GM19025 (cell line): ENCODE results near the gene TPI1.
"Not testable (repeated sequence)": the region's sequence is repeated elsewhere in the genome, so short reads cannot be mapped to it uniquely, and the experiment has no call there.

ENCODE experiments used
- ATAC-seq: cut with Tn5 transposase; IDR thresholded peaks from one replicate; pipeline ENCODE4 v1.9.1; 2021; ENCODE audit warnings: mild to moderate bottlenecking, low read depth, moderate library complexity; ENCODE audit not compliant: unreplicated experiment

Gene TPI1

DNA sequence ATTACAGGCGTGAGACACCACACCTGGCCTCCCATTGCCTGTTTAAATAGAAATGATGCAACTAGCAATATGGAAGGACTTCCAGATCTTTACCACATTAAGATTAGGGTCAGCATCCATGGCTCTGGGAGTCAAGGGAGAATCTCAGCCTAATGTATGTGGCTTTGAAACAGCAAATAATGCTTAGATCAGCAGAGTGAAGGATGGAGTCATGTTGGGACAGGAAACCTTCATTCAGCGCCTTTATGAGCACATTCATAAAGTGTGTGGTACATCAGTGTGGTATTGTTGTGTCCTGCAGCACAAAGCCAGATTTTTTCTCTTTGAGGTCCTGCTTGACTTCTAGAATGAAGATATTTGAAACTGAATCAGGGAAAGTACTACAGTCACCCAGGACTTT is 21.0 kb downstream of the TPI1 start:
- ATAC-seq: no peak

DNA sequence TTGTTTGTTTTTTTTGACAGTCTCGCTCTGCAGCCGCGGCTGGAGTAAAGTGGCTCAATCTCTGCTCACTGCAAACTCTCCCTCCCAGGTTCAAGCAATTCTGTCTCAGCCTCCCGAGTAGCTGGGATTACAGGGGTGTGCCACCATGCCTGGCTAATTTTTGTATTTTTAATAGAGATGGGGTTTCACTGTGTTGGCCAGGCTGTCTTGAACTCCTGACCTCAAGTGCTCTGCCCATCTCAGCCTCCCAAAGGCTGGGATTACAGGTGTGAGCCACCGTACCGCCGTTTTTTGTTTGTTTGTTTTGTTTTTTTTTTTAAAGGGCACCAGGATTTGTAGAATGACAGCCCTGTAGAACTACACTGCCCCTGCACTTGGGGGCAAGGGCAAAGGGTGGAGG is 21.5 kb downstream of the TPI1 start:
- ATAC-seq: not testable (repeated sequence)

DNA sequence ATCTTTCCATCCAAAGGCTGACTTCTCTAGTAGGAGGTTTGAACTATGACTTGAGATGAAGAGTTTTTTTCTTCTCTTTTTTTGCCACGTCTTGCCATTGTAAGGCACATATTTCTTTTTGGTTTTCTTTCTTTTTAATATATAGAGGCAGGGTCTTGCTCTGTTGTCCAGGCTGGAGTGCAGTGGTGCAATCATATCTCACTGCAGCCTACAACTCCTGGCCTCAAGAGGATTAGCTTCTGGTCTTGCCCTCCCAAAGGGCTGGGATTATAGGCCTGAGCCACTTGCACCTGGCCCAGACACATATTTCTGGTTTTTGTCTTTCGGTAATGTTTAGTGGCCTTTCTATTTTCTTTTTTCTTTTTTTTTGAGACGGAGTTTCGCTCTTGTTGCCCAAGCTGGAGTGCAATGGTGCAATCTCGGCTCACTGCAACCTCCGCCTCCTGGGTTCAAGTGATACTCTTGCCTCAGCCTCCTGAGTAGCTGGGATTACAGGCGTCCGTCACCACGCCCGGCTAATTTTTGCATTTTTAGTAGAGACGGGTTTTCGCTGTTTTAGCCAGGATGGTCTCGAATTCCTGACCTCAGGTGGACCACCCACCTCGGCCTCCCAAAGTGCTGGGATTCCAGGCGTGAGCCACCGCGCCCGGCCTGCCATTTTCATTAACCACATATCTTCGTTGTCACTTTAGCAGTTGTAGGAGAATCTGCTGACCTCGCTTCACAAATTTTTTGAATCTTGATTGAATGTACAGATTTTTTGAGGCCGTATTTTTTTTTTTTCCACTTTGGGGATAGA is 22.6 kb downstream of the TPI1 start:
- not testable (repeated sequence) for ATAC-seq

DNA sequence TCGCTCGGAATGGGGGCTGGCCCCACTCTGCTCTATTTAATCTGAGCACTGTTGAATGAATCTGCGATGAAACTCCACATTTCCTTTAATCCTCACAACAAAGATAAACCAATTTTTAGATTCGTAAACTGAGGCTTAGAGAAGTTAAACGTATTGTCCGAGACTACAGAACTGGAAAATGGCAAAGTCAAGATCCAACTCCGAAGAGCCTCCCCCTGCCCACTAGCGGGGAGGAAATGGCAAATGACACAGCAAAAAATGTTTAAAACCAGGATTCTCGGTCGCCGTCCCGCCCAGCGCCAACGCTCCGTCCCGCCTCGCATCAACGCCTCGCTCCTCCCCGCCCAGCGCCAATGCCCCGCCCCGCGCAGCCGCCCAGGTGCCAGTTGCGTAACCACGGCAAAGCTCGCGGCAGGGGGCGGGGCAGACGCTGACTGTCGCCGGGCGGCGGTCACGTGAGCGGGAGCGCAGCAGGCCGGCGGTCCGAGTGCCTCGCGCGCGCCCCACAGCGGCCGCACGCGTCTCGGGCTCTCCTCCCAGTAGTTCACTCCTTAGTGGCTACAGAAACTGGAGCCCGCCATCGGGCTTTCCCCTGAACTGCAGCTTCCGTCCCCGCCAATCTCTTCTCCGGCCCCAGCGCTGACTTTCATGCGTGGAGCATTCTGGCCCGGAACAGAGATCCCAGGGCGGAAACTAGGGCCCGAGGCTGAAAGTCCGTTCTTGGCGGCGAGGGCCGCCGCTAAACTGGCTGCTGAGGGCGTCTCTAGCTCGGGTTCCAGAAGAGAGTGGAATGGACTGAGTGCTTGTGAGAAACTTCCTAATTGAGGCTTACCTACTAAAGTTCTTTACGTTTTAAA is 23.7 kb downstream of the TPI1 start:
- ATAC-seq: peak; percentile 91

DNA sequence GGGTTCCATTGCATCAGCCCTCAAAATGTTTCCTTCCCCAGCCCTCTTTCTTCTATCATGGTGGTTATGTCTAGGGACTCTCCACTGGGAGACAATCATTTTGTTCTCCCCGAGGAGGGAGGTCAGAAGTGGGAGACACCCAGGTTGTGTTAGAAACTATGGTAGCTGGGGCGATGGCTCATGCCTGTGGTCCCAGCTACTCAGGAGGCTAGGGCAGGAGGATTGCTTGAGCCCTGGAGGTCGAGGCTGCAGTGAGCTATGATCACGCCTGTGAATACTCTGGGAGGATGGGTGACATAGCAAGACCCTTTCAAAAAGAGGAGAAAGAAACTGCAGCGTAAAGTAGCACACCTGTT is 24.3 kb downstream of the TPI1 start:
- no peak for ATAC-seq

DNA sequence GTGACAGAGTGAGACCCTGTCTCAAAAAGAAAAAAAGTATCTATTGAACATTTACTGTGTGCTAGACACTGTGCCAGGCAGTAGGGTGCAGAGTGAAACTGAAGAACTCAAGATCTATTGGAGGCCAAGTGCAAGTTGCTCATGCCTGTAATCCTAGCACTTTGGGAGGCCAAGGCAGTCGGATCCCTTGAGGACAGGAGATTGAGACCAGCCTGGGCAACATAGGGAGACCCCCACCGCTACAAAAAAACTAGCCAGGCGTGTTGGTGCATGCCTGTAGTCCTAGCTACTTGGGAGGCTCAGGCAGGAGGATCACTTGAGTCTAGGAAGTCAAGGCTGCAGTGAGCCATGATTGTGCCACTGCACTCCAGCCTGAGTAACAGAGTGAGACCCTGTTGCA is 25.4 kb downstream of the TPI1 start:
- ATAC-seq: not testable (repeated sequence)

DNA sequence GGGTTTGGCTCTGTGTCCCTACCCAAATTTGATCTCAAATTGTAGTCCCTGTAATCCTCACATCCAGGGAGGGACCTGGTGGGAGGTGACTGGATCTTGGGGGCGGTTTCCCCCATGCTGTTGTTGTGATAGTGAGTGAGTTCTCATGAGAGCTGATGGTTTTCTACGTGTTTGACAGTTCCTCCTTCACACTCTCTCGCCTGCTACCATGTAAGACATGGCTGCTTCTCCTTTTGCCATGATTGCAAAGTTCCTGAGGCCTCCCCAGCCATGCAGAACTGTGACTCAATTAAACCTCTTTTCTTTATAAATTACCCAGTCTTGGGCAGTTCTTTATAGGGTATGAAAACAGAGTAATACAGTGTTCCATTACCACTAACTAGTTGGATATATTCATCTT is 27.0 kb downstream of the TPI1 start:
- no peak for ATAC-seq

DNA sequence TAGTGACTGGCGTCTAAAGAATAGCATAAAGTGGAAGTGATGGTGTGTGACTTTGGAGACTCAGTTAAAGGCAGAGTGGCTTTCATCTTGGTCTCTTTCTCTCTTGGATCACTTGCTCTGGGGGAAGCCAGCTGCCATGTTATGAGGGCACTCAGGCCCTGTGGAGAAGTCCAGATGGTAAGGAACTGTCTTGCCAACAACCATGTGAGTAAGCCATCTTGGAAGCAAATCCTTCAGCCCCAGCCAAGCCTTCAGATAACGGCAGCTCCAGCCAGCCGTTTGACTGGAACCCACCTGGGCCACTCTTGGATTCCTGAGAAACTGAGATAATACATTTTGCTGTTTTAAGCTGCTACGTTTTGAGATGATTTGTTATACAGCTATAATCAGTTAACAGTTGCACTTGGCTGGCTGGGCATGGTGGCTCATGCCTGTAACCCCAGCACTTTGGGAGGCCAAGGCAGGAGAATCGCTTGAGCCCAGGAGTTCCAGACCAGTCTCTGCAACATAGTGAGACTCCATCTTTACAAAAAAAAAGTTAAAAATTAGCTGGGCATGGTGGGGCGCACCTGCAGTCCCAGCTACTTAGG is 29.6 kb downstream of the TPI1 start:
- ATAC-seq: no peak

DNA sequence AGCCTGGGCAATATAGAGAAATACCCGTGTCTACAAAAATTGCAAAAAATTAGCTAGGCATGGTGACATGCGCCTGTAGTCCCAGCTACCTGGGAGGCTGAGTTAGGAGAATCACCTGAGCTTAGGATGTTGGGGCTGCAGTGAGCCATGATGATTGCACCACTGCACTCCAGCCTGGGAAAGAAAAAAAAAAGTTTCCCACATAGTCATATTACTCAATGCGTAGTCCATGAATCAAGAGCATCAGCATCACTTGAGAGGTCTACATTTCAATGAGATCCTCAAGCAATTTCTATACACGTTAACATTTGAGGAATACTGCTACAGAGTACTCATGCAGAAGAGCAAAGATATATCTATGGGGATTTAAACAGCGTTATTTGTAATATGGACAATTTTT is 32.1 kb downstream of the TPI1 start:
- no peak for ATAC-seq

DNA sequence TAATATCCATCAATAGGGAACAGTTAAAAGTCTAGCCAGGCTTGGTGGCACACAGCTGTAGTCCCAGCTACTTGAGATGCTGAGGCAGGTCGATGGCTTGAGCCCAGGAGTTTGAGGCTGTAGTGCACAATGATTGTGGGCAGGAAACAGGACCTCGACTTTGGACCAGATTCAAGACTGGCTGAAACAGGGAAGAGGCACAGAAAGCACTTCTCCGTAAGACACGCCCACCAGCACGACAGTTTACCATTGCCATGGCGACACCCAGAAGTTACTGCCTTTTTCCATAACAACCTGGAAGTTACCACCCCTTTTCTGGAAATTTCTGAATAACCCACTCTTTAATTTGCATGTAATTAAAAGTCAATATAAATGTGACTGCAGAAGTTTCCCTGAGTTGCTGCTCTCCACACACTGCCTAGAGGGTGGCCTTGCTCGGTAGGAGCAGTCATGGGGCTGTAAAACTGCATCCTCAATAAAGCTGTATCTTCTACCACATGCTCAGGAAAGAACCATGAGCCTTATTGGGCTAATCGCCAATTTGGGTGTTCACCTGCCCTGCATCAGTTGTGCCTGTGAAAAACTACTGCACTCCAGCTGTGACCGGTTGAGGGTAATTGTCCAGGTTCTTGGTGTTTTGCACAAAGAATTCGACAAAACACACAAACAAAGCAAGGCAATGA is 32.6 kb downstream of the TPI1 start:
- ATAC-seq: no peak

DNA sequence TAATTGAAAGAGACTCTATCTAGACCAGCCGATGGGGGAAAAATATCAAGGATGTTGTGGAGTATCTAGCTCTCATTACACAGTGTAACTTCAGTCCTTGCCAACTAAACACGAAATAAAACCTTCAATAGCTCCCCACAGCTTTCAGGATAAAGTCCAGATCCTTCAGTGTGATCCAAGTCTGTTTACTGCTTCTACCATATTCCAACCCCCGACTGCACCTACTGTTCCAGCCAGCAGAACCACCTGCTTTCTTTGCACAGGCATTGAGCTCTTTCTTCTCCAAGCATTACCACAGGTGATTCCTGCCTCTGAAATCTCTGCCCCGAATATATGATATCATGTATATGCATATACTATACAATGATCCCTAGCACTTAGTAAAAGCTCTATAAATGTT is 35.1 kb downstream of the TPI1 start:
- no peak for ATAC-seq

DNA sequence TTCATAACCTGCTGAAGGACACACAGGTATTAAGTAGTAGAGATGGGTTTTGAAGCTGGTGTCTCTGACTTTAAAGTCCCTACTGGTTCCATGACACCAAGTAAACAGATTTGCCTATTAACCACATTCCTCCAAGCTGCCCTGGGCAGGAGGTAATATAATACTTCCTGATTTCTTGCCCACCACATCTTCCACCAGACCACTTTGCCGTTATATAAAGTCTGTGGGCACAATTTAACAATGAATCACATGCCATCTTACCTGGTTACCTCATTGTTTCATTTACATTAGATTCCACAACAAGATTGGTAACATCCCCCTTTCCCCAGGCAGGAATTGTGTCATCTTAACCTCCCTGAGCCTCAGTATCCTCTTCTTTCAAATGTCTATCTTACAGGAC is 36.4 kb downstream of the TPI1 start:
- no peak for ATAC-seq

DNA sequence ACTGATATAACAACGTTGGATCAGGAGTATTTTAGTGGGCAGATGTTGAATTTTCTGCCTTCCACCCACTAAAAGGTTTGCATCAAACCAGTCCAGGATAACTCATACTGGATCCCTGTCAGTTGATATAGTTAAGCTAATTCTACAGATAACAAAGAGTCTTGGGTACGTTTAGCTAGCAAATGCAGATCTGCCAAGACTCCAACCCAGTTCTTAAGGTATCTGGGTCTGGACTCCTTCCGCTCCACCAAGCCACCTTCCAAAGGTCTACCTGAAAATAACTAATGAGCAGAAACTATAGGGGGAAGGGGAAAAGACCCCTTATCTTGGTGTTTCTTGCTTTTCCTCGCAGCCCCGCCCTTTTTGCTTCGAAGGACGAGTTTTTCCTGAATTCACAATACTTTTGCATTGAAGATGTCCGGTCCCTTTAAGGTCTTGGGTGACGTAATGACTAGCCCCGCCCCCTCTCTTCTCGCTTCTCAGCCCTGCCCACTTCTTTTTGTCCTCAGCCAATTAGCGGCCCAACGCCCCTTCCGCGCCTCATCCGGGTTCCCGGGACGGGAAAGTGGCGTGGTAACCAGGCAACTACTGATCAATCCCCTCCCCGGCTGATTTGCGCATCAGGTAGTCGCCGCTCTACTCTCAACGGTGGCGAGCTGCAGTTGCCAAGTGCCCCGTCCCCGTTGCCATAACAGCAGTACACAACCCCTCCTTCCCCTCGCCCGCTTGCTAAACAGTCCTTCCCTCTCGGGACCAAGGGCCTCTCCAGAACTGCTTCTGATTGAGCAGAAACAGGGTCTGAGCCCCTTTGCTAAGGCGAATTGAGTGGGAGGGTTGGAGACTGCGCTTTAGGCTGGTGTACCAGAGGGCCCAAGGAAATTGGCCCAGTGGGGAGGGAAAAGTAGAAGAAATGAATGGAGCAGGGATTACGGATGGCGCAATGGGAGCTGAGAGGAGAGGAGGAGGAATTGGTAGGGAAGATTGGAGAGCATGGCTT is 37.2 kb downstream of the TPI1 start, which contains the start of gene LRRC23:
Gene LRRC23 (plus strand): TSS at position 543 of the 997 bp plus-strand sequence. CDS start 812 bp downstream, outside the sequence.
- ATAC-seq: peak; percentile 95

DNA sequence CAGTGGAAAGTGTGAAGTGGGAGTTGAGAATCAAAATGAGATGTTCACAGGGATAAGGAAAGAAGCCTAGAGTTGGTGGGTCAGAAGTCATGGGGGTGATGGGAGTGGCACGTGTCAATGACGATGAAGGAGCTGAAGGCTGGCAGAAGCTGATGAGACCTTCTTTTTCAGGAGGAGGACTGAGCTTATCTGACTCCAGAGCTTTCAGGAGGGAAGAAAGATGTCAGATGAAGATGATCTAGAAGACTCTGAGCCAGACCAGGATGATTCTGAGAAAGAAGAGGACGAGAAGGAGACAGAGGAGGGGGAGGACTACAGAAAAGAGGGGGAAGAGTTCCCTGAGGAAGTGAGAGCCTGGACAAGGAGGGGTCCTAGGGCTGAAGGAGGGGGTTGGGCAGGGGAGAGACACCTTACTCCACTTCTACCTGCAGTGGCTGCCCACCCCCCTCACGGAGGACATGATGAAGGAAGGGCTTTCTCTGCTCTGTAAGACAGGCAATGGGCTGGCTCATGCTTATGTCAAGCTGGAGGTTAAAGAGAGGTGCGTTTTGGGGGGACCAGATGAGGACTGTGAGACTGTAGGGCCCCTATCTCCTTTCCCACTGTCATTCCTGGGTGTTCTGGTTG is 38.2 kb downstream of the TPI1 start:
- no peak for ATAC-seq

DNA sequence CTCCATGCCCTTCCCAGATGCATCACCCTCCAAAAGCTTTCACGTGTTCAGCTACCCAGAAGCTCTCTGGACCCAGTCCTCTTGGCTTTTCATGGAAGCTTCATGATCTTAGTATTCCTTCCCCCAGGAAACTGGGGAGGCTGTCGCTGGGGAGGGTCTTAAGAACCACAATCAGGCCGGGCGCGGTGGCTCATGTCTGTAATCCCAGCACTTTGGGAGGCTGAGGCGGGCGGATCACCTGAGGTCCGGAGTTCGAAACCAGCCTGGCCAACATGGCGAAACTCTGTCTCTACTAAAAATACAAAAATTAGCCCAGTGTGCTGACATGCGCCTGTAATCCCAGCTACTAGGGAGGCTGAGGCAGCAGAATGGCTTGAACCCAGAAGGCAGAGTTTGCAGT is 40.8 kb downstream of the TPI1 start:
- not testable (repeated sequence) for ATAC-seq

DNA sequence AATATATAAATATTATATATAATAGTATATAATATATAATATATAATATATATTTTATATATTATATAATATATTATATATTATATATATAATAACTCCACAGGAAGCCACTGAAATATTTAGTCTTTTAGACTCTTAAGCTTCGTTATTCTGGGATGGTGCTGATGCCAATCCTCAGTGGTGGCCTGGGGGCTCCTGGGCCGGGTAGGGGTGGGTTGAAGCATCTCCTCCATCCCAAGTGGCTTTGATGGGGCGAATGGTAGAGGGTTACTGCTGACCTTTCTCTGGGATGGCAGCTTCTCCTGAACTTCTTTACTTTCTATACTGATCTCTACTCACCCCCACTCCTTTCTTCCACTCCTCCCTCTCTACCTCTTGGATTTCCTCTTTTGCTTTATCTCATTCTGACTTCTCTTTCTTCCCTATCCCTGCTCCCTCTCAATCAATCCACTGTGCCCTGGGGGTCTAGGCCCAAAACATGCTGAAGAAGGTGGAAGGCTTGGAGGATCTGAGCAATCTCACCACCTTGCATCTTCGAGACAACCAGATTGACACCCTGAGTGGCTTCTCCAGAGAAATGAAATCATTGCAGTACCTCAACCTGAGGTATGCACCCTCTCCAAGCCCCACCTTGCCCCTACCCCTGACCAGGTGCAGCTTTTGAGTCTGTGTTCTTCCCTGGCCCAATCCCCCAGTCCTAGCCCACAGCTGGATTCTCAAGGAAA is 42.3 kb downstream of the TPI1 start:
- ATAC-seq: no peak

DNA sequence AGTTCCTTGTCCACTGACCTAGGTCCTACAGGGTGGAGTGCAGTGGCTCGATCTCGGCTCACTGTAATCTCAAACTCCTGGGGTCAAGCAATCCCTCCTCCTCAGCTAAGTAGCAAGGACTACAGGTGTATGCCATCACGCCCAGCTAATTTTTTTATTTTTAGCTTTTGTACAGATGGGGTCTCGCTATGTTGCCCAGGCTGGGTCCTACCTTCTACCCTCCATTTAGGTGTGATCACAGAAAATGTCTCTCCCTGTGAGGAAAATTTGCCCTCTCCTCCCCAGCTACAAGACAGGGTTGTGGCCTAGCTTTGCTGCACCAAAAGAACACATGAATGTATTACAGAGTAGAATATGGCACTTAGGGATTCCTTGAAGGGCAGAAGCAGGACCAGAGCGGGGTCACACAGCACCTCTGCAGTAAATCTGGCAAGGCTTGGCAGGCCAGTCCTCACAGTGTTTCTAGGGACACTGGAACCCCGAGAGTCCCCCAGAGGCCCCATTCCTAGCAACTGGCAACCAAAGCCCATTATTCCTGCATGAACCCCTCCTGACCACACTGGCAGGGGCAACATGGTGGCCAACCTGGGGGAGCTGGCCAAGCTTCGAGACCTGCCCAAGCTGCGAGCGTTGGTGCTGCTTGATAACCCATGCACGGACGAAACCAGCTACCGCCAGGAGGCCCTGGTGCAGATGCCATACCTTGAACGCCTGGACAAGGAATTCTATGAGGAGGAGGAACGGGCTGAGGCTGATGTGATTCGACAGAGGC is 45.0 kb downstream of the TPI1 start:
- no peak for ATAC-seq
